ENCODE measurements around the gene THAP5. TPM values are rescaled to one million over a fixed set of nuclear protein-coding genes. Genes with fewer than 3 reads are reported as not detected.

THAP5 gene, protein sequence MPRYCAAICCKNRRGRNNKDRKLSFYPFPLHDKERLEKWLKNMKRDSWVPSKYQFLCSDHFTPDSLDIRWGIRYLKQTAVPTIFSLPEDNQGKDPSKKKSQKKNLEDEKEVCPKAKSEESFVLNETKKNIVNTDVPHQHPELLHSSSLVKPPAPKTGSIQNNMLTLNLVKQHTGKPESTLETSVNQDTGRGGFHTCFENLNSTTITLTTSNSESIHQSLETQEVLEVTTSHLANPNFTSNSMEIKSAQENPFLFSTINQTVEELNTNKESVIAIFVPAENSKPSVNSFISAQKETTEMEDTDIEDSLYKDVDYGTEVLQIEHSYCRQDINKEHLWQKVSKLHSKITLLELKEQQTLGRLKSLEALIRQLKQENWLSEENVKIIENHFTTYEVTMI
- total RNA-seq (2021) = 20.8 and 28.5 TPM in 2 replicates
- Bru-seq, nascent RNA = percentile 93 among the genes with signal in this experiment
- percentile 96 among the genes with signal in this experiment for BruChase-seq, experiment 1, labeled RNA remaining after a 2-hour chase
- BruChase-seq, experiment 2, labeled RNA remaining after a 6-hour chase = percentile 95 among the genes with signal in this experiment
- long read RNA-seq, partial matches to known transcripts = 0 of 8 reads
- long read RNA-seq, other reads (novel, unspliced or antisense) = 3 of 8 reads

DNA sequence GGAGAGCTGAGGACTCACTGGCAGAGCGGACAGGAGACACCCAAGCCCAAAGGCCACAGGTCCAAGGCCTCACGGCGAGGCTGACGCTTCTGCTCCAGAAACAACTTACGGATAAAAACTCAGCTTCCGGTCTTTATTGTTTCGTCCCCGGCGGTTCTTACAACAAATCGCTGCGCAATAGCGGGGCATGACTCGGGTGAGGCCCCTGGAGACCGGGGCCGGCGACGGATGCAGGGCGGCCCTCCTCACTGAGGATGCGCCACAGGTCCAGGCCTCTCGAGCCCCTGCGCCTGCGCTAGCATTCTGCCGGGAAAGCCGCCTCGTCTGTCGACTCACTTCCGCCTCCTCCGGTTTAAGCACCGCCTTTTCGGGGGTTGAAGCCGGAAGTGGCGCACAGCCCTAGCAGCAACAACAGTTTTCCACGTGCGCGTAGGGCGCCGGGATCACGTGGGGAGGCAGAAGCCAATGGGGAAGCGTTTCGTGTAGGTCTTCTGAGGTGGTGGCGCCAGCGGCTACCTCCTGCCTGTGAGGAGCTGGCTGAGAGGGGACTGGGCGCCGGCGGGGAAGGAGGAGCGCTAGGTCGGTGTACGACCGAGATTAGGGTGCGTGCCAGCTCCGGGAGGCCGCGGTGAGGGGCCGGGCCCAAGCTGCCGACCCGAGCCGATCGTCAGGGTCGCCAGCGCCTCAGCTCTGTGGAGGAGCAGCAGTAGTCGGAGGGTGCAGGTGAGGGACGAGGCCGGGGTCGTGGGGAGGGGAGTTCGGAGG, at the start of gene THAP5, which contains the start of gene DNAJB9:
Gene THAP5 (minus strand): TSS at position 326 of the 765 bp plus-strand sequence. CDS start 137 bp downstream, at position 189.
Gene DNAJB9 (plus strand): TSS at position 494 of the 765 bp plus-strand sequence. CDS start 1,853 bp downstream, outside the sequence.
- peak within 1 kb of the TSS; percentile 90 for H3K4me2 ChIP-seq
- no peaks in the 10 kb centered on the region for H3K27me3 ChIP-seq (ENCODE audit: insufficient read depth, low read depth)
- peaks cover 44% of the 10 kb centered on the region for H3K36me3 ChIP-seq (ENCODE audit: low read depth)
- peaks cover 77% of the 10 kb centered on the region for H3K79me2 ChIP-seq (ENCODE audit: low read depth)
- ChIA-PET CTCF (interaction anchor here (1.0 kb wide), 1 partner anchor 39 kb away, joined by 3 read pairs; no protein-coding TSS in a partner anchor), POLR2A (ENCODE audit: unreplicated experiment) (interaction anchor here (0.6 to 1.5 kb wide), 6 partner anchors 12 to 587 kb away, joined by 3 to 13 read pairs (median 7); partner anchors contain the start of gene PNPLA8)
- H3K27ac ChIP-seq = peak within 1 kb of the TSS; percentile 85
- peak; percentile 98 to 99 for DNase-seq
- no peaks in the 10 kb centered on the region for H3K9me3 ChIP-seq (ENCODE audit: insufficient read depth, low read depth)
- intact Hi-C loops (cut with micrococcal nuclease; ENCODE audit: unreplicated experiment) = loop anchor here (1.0 to 5.0 kb wide), 2 partner anchors 43 kb away; partner anchors contain the start of gene PNPLA8
- TF ChIP-seq, protein P1, sequence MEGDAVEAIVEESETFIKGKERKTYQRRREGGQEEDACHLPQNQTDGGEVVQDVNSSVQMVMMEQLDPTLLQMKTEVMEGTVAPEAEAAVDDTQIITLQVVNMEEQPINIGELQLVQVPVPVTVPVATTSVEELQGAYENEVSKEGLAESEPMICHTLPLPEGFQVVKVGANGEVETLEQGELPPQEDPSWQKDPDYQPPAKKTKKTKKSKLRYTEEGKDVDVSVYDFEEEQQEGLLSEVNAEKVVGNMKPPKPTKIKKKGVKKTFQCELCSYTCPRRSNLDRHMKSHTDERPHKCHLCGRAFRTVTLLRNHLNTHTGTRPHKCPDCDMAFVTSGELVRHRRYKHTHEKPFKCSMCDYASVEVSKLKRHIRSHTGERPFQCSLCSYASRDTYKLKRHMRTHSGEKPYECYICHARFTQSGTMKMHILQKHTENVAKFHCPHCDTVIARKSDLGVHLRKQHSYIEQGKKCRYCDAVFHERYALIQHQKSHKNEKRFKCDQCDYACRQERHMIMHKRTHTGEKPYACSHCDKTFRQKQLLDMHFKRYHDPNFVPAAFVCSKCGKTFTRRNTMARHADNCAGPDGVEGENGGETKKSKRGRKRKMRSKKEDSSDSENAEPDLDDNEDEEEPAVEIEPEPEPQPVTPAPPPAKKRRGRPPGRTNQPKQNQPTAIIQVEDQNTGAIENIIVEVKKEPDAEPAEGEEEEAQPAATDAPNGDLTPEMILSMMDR (conservative IDR thresholded peaks at IDR 0.05) = no peak
- TF ChIP-seq EZH2 (IDR thresholded peaks at IDR 0.05; ENCODE audit: low read depth) = no peak
- peaks cover 25% of the 10 kb centered on the region for H4K20me1 ChIP-seq (ENCODE audit: insufficient read depth)
- BruUV-seq (replicated peaks) = no TSS peak
- no peaks in the 10 kb centered on the region for H3K9me2 ChIP-seq (ENCODE audit: insufficient read depth)
- H3K4me3 ChIP-seq = peak within 1 kb of the TSS; percentile 81
- peak within 1 kb of the TSS; percentile 86 for H2AFZ ChIP-seq
- peaks cover 15% of the 10 kb centered on the region; the same call in 1 of the 2 replicates for H3F3A ChIP-seq (ENCODE audit: insufficient read depth, low read depth)
- peaks cover 28% of the 10 kb centered on the region for H3K4me1 ChIP-seq (replicated peaks; ENCODE audit: insufficient read depth)

DNA sequence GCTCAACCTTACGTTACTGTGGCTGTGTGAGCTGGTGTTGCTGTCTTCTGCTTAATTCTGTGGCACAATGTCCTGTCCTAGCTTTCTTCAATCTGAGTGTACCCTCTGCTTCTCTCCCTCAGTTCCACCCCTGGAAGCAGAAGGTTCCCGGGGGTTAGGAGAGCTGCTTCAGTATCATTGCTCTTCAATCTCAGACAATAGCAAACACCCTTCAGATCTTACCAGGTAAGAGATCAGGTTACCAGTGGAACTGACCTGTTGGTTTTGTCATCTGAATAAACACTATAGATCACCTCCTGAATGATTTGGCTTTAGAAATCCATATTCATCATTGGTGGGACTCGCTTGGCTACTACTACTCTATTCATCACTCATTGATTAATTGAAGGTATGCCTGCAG, 48.5 kb upstream of the THAP5 start:
- H3K79me2 ChIP-seq (ENCODE audit: low read depth) = no peaks in the 10 kb centered on the region
- no peak overlapping the region for H3K4me3 ChIP-seq
- H3F3A ChIP-seq (ENCODE audit: insufficient read depth, low read depth) = no peaks in the 10 kb centered on the region
- intact Hi-C loops (cut with micrococcal nuclease; ENCODE audit: unreplicated experiment) = no loop called here
- CTCF ChIA-PET = interaction anchor here (0.7 kb wide), 1 partner anchor 726 kb away, joined by 3 read pairs; no protein-coding TSS in a partner anchor
- no peaks in the 10 kb centered on the region for H3K9me3 ChIP-seq (ENCODE audit: insufficient read depth, low read depth)
- no peaks in the 10 kb centered on the region for H3K4me1 ChIP-seq (replicated peaks; ENCODE audit: insufficient read depth)
- POLR2A ChIA-PET (ENCODE audit: unreplicated experiment) = no interaction called here
- H3K27me3 ChIP-seq (ENCODE audit: insufficient read depth, low read depth) = no peaks in the 10 kb centered on the region
- no TSS peak for BruUV-seq (replicated peaks)
- no peak overlapping the region for H3K4me2 ChIP-seq
- H3K36me3 ChIP-seq (ENCODE audit: low read depth) = no peaks in the 10 kb centered on the region
- TF ChIP-seq, protein P1 (conservative IDR thresholded peaks at IDR 0.05) = no peak
- TF ChIP-seq EZH2 (IDR thresholded peaks at IDR 0.05; ENCODE audit: low read depth) = no peak
- peak in 1 of 2 experiments; percentile 36 for DNase-seq
- no peaks in the 10 kb centered on the region for H3K9me2 ChIP-seq (ENCODE audit: insufficient read depth)
- H2AFZ ChIP-seq = no peak overlapping the region
- H4K20me1 ChIP-seq (ENCODE audit: insufficient read depth) = no peaks in the 10 kb centered on the region
- no peak overlapping the region for H3K27ac ChIP-seq

DNA sequence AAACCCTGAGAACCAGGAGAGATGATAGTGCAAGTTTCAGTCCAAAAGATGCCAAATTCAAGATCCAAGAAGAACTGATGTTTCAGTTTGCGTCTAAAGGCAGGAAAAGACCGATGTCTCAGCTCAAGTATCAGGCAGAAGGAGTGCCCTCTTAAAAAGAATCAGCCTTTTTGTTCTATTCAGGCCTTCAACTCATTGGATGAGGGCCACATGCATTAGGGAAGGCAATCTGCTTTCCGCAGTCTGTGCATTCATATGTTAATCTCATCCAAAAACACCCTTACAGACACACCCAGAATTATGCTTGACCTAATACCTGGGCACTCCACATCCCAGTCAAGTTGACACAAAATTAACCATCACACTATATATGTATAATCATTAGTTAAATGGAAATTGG, 45.4 kb upstream of the THAP5 start:
- TF ChIP-seq EZH2 (IDR thresholded peaks at IDR 0.05; ENCODE audit: low read depth) = no peak
- TF ChIP-seq, protein P1 (conservative IDR thresholded peaks at IDR 0.05) = no peak
- Histone ChIP-seq H2AFZ (no peak overlapping the region), H3K4me1 (replicated peaks; ENCODE audit: insufficient read depth) (0 out of 2 replicates have a peak, but pooled peaks cover 10% of the 10 kb centered on the region), H3F3A (ENCODE audit: insufficient read depth, low read depth) (no peaks in the 10 kb centered on the region), H3K36me3 (ENCODE audit: low read depth) (no peaks in the 10 kb centered on the region), H3K9me2 (ENCODE audit: insufficient read depth) (no peaks in the 10 kb centered on the region), H3K4me3 (no peak overlapping the region), H3K27ac (no peak overlapping the region), H3K79me2 (ENCODE audit: low read depth) (no peaks in the 10 kb centered on the region), H3K4me2 (no peak overlapping the region), H4K20me1 (ENCODE audit: insufficient read depth) (no peaks in the 10 kb centered on the region), H3K9me3 (ENCODE audit: insufficient read depth, low read depth) (no peaks in the 10 kb centered on the region), H3K27me3 (ENCODE audit: insufficient read depth, low read depth) (no peaks in the 10 kb centered on the region)
- ChIA-PET CTCF (no interaction called here), POLR2A (ENCODE audit: unreplicated experiment) (no interaction called here)
- no peak for DNase-seq
- BruUV-seq (replicated peaks) = no TSS peak
- intact Hi-C loops (cut with micrococcal nuclease; ENCODE audit: unreplicated experiment) = loop anchor here (5.0 kb wide), 1 partner anchor 43 kb away; no protein-coding TSS in a partner anchor
